ENCODE data around the gene SPRY4.
"Not testable (repeated sequence)": the region's sequence is repeated elsewhere in the genome, so short reads cannot be mapped to it uniquely, and the experiment has no call there.

SPRY4 gene

GRCh38 chr5:142314109-142314508 lies 10.7 kb downstream of the SPRY4 start:
- DNase-seq: no peak

DNA sequence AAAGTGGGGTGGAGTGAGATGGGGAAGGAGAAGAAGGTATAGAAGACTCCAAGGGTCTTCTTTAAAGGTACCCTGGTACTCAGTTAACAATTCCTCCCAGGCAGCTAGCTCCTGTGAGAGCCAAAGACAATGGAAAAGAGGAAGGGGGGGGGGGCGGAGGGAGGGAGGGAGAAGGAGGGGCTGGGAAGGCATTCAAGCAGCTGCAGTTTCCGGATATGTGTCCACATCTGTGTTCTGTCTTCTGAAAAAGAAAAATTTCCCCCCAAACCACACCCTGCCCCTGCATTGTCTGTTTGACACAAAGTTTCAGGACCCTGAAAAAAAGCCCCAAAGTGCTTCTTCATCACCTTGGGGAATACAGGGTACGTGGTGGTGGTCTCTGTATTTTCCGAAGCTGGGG lies 11.1 kb downstream of the SPRY4 start:
- DNase-seq: no peak

- DNase-seq: no peak
These were observed 11.5 kb downstream of the SPRY4 start for GRCh38 chr5:142313275-142313674.

DNA sequence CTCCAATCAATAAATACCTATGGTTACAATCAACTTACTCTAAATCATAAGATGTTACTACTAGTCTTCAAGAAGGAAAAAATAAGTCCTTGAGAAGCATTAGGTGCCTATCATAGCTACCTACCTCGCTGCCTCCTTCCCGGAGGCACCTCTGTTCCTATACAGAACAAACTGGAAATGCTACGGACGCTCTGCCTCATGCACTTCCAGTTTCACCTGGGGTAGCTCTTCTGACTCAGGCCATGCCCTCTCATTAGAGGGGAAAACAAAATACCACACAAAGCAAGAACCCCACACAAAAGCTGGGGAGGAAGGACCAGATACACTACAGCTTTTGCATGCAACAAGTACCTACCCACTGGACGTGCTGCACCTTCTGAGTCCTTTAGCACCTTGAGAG lies 12.4 kb downstream of the SPRY4 start:
- no peak for DNase-seq

DNA sequence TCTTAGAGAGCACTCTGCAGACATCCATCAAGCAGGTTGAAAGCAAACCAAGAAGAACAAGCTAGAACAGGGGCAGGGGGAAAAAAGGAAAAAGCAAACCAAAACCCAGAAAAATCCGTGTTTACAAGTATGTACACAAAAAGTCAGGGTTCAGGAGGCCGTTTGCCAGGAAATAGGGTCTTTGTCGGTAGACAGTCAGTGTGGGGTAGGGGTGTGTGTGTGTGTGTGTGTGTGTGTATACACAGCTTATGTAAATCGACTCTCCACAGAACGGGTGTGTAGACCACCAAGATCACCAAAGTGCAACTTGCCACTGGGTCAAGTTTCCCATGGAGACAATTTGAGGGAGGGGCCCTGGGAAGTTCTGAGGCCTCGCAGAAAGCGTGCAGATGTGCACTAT lies 13.1 kb downstream of the SPRY4 start:
- no peak for DNase-seq

GRCh38 chr5:142310803-142311202 lies 14.0 kb downstream of the SPRY4 start:
- DNase-seq: no peak

- DNase-seq: no peak
These were observed 15.0 kb downstream of the SPRY4 start for GRCh38 chr5:142309747-142310318.

DNA sequence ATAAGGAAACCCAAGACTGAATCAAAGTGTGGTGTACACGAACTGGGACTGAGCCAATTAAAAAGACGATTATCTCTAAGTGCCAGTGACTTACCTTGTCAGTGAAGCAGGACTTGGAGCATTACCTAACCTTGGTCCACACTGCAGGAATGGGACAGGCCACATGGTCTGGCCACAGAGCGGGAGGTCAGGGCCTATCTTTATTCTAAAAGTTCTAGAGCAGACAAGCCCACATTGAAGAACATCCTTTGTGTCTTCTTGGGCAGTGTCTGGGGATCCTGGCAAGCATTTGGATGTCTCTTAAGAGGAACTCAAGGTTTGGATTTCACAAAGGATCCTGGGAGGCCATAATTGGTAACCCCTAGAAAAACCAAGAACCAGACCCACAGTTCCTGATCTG lies 16.5 kb downstream of the SPRY4 start:
- DNase-seq: no peak

- no peak for DNase-seq
These were observed 17.5 kb downstream of the SPRY4 start for GRCh38 chr5:142307146-142307890.

DNA sequence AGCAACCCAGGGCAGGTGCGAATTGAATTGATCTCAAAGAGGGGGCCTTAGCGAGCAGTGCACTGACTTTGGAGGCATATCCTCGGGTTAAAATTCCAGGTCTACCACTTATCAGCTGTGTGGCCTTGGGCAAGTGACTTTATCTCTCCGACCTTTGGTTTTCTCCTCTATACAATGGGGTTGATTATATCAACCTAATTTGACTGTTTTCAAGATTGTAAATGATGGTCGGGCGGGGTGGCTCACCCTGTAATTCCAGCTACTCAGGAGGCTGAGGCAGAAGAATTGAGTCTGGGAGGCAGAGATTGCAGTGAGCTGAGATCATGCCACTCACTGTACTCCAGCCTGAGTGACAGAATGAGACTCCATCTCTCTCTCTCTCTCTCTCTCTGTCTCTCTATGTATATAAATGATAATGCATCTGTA lies 18.7 kb downstream of the SPRY4 start:
- no peak for DNase-seq

DNA sequence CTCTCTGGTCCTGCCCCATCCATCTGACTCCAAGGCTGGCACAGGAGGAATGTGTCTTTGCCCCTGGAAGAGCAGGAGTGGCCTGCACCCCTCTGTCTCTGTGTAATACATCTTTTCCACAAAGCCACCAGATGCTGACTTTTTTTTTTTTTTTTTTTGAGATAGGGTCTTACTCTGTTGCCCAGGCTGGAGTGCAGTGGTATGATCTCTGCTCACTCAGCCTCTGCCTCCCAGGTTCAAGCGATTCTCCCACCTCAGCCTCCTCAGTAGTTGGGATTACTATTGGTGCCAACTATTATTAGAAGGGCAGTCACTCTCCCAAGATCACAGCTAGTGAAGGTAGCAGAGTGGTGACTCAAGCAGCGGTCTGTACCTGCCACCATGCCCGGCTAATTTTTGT lies 19.6 kb downstream of the SPRY4 start:
- DNase-seq: no peak

DNA sequence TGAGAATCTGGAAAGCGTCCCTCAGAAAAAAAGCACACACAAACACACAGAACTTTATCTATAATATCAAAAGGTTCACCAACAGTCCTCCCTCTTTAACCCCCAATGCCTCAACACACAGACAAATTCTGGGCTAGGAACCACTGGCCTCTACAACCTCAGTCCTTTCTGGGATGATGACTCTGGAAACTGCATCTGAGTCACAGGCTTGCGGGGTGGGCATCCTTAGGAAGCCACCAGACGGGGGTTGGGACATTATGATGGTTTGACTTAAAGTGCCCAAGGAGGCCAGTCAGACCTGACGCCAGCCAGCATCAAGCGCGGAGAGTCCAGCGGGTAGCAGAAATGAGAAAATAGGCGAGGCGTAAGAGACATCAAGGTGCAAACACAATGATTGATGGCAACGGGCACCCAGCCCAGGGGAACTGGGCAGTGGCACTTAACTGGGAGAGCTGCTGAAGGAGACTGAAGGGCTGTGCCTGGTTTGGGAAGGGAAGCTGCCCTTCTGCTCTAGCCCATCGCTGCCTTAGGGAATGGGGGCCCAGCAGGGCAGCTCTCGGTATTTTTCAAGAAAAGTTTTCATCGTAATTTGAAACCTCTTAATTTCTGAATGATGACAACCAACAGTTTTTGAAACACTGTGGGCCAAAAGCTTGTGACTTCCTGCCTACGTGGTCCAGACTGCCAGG lies 20.7 kb downstream of the SPRY4 start:
- DNase-seq: no peak

GRCh38 chr5:142303565-142303964 lies 21.3 kb downstream of the SPRY4 start:
- DNase-seq: no peak

DNA sequence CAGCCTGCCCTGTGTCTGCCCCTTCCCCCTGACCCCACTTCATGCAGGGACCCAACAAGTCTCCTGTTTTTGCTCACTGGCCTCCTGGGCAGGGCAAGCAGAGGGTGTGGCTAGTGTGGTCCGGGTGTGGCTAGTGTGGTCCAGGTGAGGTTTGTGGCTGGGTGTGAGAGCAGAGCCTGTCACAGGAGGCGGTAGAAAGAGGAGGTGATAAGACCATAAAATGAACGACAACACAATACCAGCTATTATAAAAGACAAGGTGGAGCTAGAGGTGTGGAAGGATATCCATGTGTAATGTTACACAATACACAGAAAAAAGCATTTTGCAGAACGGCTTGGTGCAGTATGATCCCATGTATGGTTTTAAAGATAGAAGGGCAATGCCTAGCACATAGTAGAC lies 23.3 kb downstream of the SPRY4 start:
- DNase-seq: no peak

DNA sequence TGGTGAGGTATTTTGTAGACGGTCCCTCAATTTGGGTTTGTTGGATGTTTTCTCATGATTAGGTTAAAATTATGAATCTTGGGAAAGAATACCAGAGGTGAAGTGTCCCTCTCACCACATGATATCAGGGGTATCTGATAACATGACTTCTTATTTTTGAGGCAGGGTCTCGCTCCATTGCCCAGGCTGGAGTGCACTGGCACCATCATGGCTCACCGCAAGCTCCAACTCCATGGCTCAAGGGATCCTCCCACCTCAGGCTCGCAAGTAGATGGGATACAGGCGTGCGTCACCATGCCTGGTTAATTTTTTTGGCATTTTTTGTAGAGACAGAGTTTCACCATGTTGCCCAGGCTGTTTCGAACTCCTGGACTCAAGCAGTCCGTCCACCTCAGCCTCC lies 24.1 kb downstream of the SPRY4 start:
- DNase-seq: no peak

- DNase-seq: no peak
These were observed 26.0 kb downstream of the SPRY4 start for GRCh38 chr5:142298789-142299188.

DNA sequence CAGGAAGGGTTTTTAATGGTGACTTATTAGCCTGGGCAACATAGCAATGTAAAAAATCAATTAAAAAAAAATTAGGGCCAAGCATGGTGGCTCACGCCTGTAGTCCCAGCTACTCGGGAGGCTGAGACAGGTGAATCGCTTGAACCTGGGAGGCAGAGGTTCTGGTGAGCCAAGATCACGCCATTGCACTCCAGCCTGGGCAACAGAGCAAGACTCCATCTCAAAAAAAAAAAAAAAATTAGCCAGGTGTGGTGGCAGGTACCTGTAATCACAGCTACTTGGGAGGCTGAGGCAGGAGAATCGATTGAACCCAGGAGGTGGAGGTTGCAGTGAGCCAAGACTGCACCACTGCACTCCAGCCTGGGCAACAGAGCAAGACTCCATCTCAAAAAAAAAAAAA lies 27.0 kb downstream of the SPRY4 start:
- not testable (repeated sequence) for DNase-seq

- DNase-seq: no peak
These were observed 27.9 kb downstream of the SPRY4 start for GRCh38 chr5:142296914-142297417.

DNA sequence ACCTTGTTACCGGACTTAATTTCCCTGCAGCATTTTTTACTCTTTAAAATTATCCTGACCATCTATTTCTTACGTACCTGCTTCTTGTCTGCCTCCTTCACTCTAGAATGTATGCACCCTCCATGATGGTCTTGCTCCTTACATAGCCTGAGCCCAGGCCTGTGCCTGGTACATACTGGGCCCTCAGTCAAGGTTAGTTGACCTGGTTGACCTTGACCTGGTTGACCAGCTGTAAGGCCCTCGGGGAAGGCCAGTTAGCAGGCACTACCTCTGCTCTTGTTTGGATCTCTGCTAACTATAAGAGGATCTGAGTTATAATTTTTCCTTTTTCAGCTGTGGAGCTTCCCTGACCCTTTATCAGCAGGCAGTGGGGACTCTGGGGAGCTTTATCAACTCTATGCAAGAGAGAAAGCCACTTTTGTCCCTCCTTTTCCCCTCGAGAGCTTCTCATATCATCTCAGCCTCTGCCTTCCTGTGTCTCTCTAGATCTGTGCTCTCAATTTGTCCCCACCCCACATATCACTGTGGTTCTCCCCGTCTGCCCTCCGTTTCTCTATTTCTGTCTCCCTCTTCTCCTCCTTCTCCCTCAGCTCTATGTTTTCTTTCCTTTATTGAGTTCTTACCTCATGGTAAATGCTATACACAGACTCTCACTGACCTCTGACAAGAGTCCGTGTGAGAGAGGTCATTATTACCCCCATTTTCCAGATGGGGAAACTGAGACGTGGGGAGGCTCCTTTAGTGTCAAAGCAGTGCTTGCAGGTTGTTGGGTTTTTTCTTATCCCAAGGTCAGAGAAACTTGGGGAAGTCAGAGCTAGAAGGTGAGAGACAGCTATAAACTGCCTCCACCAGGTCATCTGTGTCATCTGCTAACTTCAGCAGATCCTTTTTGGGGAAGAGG lies 28.6 kb downstream of the SPRY4 start:
- DNase-seq: no peak

DNA sequence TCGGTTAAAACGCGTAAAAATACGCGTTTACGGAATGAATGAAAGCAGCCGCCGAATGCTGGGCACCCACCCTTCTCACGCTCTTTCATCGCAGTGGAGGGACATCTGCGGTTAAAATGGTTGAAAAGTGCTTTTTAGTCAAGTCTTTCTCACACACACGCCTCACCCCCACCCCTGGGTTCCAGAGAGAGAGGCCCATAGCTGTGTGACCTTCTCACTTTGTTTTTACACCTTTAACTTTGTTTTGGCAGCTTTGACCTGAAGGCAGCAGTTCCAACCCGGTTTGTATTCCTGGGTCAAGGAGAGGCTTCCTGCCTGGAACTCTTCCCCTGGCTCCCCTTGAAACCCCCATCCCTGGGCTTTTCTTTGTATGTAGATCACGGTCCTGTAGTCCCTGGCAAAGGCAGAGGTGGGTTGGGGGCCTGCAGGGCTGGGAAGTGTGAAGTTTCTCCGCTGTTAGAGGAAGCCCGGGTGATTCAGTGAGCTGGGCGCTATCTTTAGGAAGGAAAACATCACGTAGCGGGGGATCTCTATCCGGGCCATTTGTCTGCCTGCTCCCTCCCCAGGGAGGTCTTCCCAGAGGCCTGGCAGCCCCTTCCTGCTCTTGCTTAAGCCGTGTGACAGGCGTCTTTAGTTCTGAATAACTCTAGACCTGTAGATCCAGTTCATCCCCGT lies 29.6 kb downstream of the SPRY4 start:
- DNase-seq: no peak

DNA sequence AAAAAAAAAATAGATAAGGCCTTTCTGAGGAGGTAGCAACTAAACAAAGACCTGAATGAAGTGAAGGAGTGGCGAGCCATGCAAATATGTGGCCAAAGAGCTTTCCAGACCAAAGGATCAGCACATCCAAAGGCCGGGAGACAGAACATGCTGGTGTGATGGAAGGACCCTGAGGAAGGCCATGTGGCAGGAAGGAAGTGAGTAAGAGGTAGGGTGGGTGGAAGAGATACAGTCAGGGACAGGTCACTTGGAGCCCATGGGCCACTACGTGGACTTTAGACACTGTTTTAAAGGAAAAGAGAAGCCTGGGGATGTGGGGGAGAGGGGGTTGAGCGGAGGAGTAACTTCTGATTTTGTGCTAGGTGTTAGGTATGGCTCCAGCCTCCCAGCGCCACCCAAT lies 31.3 kb downstream of the SPRY4 start:
- no peak for DNase-seq

DNA sequence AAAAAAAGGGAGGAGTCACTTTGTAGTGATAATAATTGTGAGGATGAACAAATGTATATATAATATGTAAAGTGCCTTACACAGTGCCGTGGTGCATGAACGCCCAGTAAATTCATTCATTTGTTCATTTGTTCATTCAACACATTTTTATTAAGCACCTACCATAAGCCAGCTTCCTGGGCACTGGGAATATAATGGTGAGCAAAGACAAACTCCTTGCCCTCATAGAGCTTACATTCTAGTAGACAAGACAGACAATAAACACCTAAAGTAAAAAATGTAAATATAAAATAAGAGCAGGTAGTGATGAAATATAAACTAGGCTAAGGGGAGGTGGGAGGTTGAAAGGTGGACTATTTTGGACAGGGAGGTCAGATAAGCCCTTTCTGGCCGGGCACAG lies 32.0 kb downstream of the SPRY4 start:
- DNase-seq: no peak

Data from CD4-positive, alpha-beta T cell treated with Interleukin-6 for 4 hours (primary cell).